BJ (cell line): ENCODE results near the gene MPPED2. TPM values are rescaled to one million over a fixed set of nuclear protein-coding genes. Genes with fewer than 3 reads are reported as not detected.

Source experiments
- CTCF ChIA-PET: fragments of 350-600 bp; formaldehyde crosslinking; extraction: SDS; loops from one replicate; lab custom pipeline; 2021; ENCODE audit warnings: antibody characterized with exemption, inconsistent platforms; lab: Yijun Ruan, JAX
- POLR2A ChIA-PET: fragments of 300-600 bp; sonication (Branson Sonifier 250); formaldehyde crosslinking; extraction: SDS; loops from one replicate; lab custom pipeline; 2021; ENCODE audit warnings: antibody characterized with exemption; lab: Charles Lee
- DNase-seq: peaks from one replicate; pipeline ENCODE4 v3.0.0-alpha.2; 2011; ENCODE audit warnings: low read depth
- H3K27me3 ChIP-seq: 2 replicates; pipeline ENCODE4 v1.6.0; 2011; ENCODE audit warnings: low read length; ENCODE audit not compliant: control insufficient read depth, insufficient read depth
- H3K36me3 ChIP-seq: 2 replicates; pipeline ENCODE4 v1.5.1; 2011; ENCODE audit warnings: low read length; ENCODE audit not compliant: control insufficient read depth, insufficient read depth
- H3K4me3 ChIP-seq: 2 replicates; pipeline ENCODE4 v1.5.1; 2011; ENCODE audit warnings: low read depth, mild to moderate bottlenecking, control low read depth, low read length
- polyA plus RNA-seq: library from polyadenylated mRNA; depleted of rRNA; stranded (reverse); fragments of >200 nt; gene quantifications from 2 replicates; pipeline ENCODE4 v1.2.3, GENCODE V29; 2011
- TF ChIP-seq, protein P1 (sequence below): IDR thresholded peaks from 2 replicates; pipeline ENCODE4 v1.5.1; 2011; ENCODE audit warnings: low read depth, mild to moderate bottlenecking, control low read depth, inconsistent platforms, low read length, moderate library complexity; ENCODE audit not compliant: insufficient read depth

The MPPED2 gene
- polyA plus RNA-seq, 1 experiment, result not detected

DNA sequence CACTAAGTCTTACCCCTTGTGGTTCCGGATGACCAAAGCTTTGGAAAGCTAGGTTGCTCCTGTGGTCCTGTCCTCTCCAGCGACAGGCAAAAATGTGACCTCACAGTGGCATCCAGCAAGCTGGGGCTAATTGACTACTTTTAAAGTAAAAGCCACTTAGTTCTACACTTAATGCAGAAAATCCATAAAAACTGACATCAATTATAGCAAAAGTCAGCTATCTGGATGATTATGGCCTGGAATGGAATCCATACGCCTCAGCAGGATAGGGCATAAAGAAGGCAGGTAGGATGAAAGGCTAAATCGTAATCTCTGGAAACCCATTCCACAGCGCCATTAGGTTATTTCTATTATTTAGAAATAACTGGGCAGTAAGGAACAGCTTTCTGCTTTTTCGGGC, 171.3 kb downstream of the MPPED2 start:
- Histone ChIP-seq H3K36me3 (no peaks in the 10 kb centered on the region), H3K4me3 (no peak overlapping the region), H3K27me3 (no peaks in the 10 kb centered on the region)
- ChIA-PET CTCF (interaction anchor here (0.6 to 1.0 kb wide), 3 partner anchors 17 to 218 kb away, joined by 3 read pairs; no protein-coding TSS in a partner anchor), POLR2A (no interaction called here)
- DNase-seq, result no peak
- TF ChIP-seq, protein P1, sequence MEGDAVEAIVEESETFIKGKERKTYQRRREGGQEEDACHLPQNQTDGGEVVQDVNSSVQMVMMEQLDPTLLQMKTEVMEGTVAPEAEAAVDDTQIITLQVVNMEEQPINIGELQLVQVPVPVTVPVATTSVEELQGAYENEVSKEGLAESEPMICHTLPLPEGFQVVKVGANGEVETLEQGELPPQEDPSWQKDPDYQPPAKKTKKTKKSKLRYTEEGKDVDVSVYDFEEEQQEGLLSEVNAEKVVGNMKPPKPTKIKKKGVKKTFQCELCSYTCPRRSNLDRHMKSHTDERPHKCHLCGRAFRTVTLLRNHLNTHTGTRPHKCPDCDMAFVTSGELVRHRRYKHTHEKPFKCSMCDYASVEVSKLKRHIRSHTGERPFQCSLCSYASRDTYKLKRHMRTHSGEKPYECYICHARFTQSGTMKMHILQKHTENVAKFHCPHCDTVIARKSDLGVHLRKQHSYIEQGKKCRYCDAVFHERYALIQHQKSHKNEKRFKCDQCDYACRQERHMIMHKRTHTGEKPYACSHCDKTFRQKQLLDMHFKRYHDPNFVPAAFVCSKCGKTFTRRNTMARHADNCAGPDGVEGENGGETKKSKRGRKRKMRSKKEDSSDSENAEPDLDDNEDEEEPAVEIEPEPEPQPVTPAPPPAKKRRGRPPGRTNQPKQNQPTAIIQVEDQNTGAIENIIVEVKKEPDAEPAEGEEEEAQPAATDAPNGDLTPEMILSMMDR, result no peak

DNA sequence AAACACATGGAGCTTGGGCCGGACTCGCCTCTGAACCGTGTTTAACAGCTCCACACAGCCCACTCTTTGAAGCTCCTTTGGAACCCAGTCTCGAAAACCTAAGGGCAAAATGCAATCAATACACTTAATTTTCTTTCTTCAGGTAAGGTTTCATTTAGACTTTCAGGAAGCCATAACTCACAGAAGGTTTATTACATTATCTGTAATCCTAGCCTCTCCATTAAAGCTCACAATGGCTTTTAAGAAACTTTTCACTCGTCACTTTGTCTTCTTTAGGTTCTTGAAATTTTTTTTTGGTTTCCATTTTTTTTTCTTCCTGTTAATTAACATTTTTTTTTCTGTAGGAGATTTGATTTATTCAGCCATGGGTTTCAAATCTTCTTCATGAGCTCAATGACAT, 171.9 kb downstream of the MPPED2 start:
- POLR2A ChIA-PET, result no interaction called here
- Histone ChIP-seq H3K27me3 (no peaks in the 10 kb centered on the region), H3K4me3 (no peak overlapping the region), H3K36me3 (no peaks in the 10 kb centered on the region)
- TF ChIP-seq, protein P1, result no peak
- no peak for DNase-seq
- CTCF ChIA-PET, result interaction anchor here (0.7 kb wide), 1 partner anchor 20 kb away, joined by 3 read pairs; no protein-coding TSS in a partner anchor

DNA sequence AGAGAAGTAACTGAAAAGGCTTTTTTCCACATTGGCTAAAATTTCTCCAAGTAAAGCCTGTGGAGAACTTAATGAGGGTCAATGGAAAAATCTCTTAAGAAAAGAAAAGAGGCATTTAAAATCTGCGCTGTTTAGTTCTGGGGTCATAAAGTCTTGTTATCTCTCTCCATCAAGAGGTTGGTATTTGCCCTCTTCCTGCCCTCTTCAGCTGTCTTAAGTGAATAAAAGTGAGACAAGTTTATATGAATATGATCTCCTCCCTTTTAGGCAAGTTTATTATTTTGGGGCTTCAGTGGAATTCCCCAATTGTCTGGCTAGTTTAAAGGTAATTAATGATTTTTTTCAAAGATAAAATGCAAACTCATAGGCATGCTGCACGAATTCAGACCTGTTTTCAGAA, 173.6 kb downstream of the MPPED2 start:
- Histone ChIP-seq H3K27me3 (no peaks in the 10 kb centered on the region), H3K4me3 (no peak overlapping the region), H3K36me3 (no peaks in the 10 kb centered on the region)
- ChIA-PET CTCF (interaction anchor here (0.8 kb wide), 1 partner anchor 301 kb away, joined by 3 read pairs; no protein-coding TSS in a partner anchor), POLR2A (no interaction called here)
- DNase-seq, result no peak
- TF ChIP-seq, protein P1, result no peak

DNA sequence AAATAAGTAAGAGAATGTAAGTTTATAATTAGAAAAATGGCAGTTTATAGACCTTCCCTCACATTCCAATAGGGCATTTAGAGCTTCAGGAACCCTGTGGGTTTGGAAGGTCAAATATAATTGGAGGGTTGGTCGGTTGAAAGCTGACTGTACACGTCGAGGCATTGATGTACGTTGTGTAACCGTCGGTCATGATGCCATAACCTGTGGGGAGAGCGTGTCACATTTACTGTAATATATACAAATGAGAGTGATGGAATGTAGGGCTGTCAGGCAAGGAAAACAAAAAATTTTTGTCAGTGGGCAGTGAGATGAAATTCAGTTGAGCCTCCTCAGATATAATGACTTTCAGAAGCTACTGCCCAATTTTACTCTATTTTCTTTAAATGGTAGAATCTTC, 174.8 kb downstream of the MPPED2 start:
- DNase-seq, result no peak
- POLR2A ChIA-PET, result no interaction called here
- H3K4me3 ChIP-seq, result no peak overlapping the region
- CTCF ChIA-PET, result no interaction called here
- H3K36me3 ChIP-seq, result no peaks in the 10 kb centered on the region
- TF ChIP-seq, protein P1, result no peak
- no peaks in the 10 kb centered on the region for H3K27me3 ChIP-seq

DNA sequence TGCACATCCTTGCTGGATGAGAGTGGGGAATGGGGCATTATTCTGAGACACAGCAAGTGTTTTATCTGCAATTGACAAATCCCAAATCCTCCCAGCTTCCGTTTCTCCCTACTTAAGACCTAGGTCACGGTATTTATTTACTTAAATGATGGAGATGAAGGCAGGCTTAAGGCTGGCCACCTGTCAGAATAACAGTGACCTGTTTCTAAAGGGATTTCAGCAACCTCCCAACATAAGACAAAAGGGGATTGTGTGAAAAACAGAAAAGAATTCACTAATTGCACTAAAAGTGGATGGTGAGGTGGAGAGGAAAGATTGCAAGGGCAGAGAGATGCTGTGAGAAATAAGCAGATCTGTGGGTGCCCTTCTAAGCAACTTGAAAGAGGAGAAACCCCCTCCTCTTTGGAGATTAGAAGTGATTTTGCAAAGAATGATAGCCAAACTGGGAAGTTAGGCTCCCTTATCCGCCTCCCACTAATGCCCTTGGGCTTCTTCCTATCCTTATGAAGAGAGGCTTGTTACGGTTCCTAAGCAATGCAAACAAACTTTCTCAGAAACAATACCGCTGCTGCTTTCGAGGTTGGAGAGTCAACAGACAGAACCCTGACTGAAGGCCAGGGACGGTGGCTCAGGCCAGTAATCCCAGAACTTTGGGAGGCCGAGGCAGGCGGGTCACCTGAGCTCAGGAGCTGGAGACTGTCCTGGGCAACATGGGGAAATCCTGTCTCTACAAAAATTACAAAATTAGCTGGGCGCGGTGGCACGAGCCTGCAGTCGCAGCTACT, 179.0 kb downstream of the MPPED2 start:
- H3K27me3 ChIP-seq, result no peaks in the 10 kb centered on the region
- no peak for DNase-seq
- POLR2A ChIA-PET, result no interaction called here
- CTCF ChIA-PET, result no interaction called here
- H3K36me3 ChIP-seq, result no peaks in the 10 kb centered on the region
- TF ChIP-seq, protein P1, result no peak
- no peak overlapping the region for H3K4me3 ChIP-seq
